B cell (primary cell): ENCODE measurements around the gene WNT1. TPM values are rescaled to one million over a fixed set of nuclear protein-coding genes. Genes with fewer than 3 reads are reported as not detected.

Experiments
- ATAC-seq: fragments of 200-7000 bp; cut with Tn5 transposase; one replicate; pipeline ENCODE4 v1.10.0; 2021; ENCODE audit warnings: low read depth, mild to moderate bottlenecking, moderate number of reproducible peaks, moderate library complexity
- CTCF ChIA-PET: fragments of 350-600 bp; sonication (Branson Sonifier 250); formaldehyde crosslinking; loops from one replicate; lab custom pipeline; 2021; ENCODE audit warnings: antibody characterized with exemption, inconsistent platforms; lab: Charles Lee
- POLR2A ChIA-PET: fragments of 350-600 bp; sonication (Branson Sonifier 250); formaldehyde crosslinking; loops from one replicate; lab custom pipeline; 2021; ENCODE audit warnings: antibody characterized with exemption; lab: Charles Lee
- DNase-seq: peaks from one replicate; pipeline ENCODE4 v3.0.0; 2013
- H2AFZ ChIP-seq: 2 replicates; pipeline ENCODE4 v1.6.1; 2012; ENCODE audit warnings: mild to moderate bottlenecking, low read depth, low read length; ENCODE audit not compliant: insufficient read depth, poor library complexity, severe bottlenecking
- H3K27ac ChIP-seq, 2 donors: 1 replicate in 1 of 2; 2 replicates in 1 of 2; pipeline ENCODE4 v1.5.1; 2012 to 2013; ENCODE audit warnings: low read length in 2 of 2, mild to moderate bottlenecking in 2 of 2, moderate library complexity in 1 of 2
- H3K27me3 ChIP-seq, 4 experiments: fragments of 200-600 bp in 1 of 4; sonication (generic) in 1 of 4; replicated peaks in 1 of 4; 1 replicate in 2 of 4; 2 replicates in 2 of 4; pipeline versions ENCODE4 v1.6.1 to v1.7.0; 2013 to 2016; ENCODE audit warnings: low read length in 3 of 4, mild to moderate bottlenecking in 2 of 4, mixed read lengths in 1 of 4, moderate library complexity in 1 of 4; ENCODE audit not compliant: insufficient read depth in 4 of 4, control insufficient read depth in 3 of 4; ENCODE audit errors: control extremely low read depth in 1 of 4
- H3K36me3 ChIP-seq, 2 experiments: replicated peaks in 1 of 2; 1 replicate in 1 of 2; 2 replicates in 1 of 2; pipeline versions ENCODE4 v1.6.1 to v1.7.1; 2013; ENCODE audit warnings: low read length in 1 of 2; ENCODE audit not compliant: insufficient read depth in 2 of 2, control insufficient read depth in 1 of 2; ENCODE audit errors: control extremely low read depth in 1 of 2, extremely low read depth in 1 of 2
- H3K4me1 ChIP-seq, 2 donors: fragments of 200-600 bp in 1 of 2; sonication (generic) in 1 of 2; 1 replicate in 1 of 2; 2 replicates in 1 of 2; pipeline versions ENCODE4 v1.5.1 to v1.6.1; 2013 to 2017; ENCODE audit warnings: low read length in 2 of 2; ENCODE audit not compliant: control insufficient read depth in 2 of 2, insufficient read depth in 2 of 2
- H3K4me2 ChIP-seq: replicated peaks from 2 replicates; pipeline ENCODE3; 2012; ENCODE audit warnings: mild to moderate bottlenecking, low read depth, low read length; ENCODE audit not compliant: poor library complexity, severe bottlenecking
- H3K4me3 ChIP-seq, 5 experiments: fragments of 200-600 bp in 1 of 5; sonication (generic) in 1 of 5; 1 replicate in 3 of 5; 2 replicates in 2 of 5; pipeline versions ENCODE4 v1.5.1 to v1.7.0; 2011 to 2016; ENCODE audit warnings: low read length in 4 of 5, mild to moderate bottlenecking in 4 of 5, low read depth in 2 of 5, control low read depth in 1 of 5, moderate library complexity in 1 of 5; ENCODE audit not compliant: insufficient read depth in 1 of 5; ENCODE audit errors: control extremely low read depth in 1 of 5, extremely low read depth in 1 of 5
- H3K79me2 ChIP-seq: fragments of 200-600 bp; sonication (generic); one replicate; pipeline ENCODE4 v1.6.0; 2016; ENCODE audit warnings: low read length; ENCODE audit not compliant: control insufficient read depth, insufficient read depth
- H3K9ac ChIP-seq: fragments of 200-600 bp; sonication (generic); 2 replicates; pipeline ENCODE4 v1.6.1; 2017; ENCODE audit warnings: mild to moderate bottlenecking, low read length, moderate library complexity
- H3K9me3 ChIP-seq, 3 donors: one replicate each; pipeline versions ENCODE4 v1.6.1 to v1.7.1; 2013; ENCODE audit warnings: low read length in 2 of 3; ENCODE audit not compliant: control insufficient read depth in 2 of 3, insufficient read depth in 1 of 3; ENCODE audit errors: control extremely low read depth in 1 of 3
- H4K20me1 ChIP-seq: 2 replicates; pipeline ENCODE4 v1.6.0; 2012; ENCODE audit warnings: mild to moderate bottlenecking, low read length; ENCODE audit not compliant: insufficient read depth, control insufficient read depth, poor library complexity, severe bottlenecking
- H3K27ac Mint-ChIP-seq: one replicate; pipeline ENCODE4 v1.8.0; 2021; ENCODE audit warnings: mixed read lengths
- H3K27me3 Mint-ChIP-seq: one replicate; pipeline ENCODE4 v1.8.0; 2021; ENCODE audit warnings: mixed read lengths
- H3K4me1 Mint-ChIP-seq: one replicate; pipeline ENCODE4 v1.8.0; 2021; ENCODE audit warnings: mixed read lengths
- H3K4me3 Mint-ChIP-seq: one replicate; pipeline ENCODE4 v1.8.0; 2021; ENCODE audit warnings: mixed read lengths
- H3K9me3 Mint-ChIP-seq: one replicate; pipeline ENCODE4 v1.8.0; 2022; ENCODE audit warnings: mixed read lengths; ENCODE audit not compliant: insufficient read depth
- EZH2 ChIP-seq: IDR thresholded peaks from 2 replicates; pipeline ENCODE4 v1.6.1; 2012; ENCODE audit warnings: borderline replicate concordance, low read depth, mild to moderate bottlenecking, moderate library complexity, low read length; ENCODE audit not compliant: insufficient read depth, poor library complexity, severe bottlenecking
- WGBS: methylation state at CpG from one replicate; pipeline ENCODE4 v1.1.5; 2013; ENCODE audit warnings: missing lambda C conversion rate; ENCODE audit not compliant: insufficient coverage; 5-methylcytosine and 5-hydroxymethylcytosine counted together
- intact Hi-C: fragments of 100-400 bp; cut with micrococcal nuclease; formaldehyde crosslinking; loops from one replicate; pipeline ENCODE4 v1.10.0; 2022
- polyA plus RNA-seq: library from polyadenylated mRNA; depleted of rRNA; stranded (reverse); fragments of >200 nt; gene quantifications from 2 replicates; pipeline ENCODE4 v1.2.3, GENCODE V29; 2012
- total RNA-seq, 2 donors: library from RNA; stranded (reverse); fragments of 120-200 nt in 1 of 2; gene quantifications; 1 replicate in 1 of 2; 2 replicates in 1 of 2; pipeline versions ENCODE4 v1.2.3 to v1.2.4, GENCODE V29; 2013 to 2022
- TF ChIP-seq, protein P1 (sequence below): fragments of 200-600 bp; IDR thresholded peaks from one replicate; pipeline ENCODE4 v1.8.0; 2022; ENCODE audit warnings: antibody characterized with exemption, mild to moderate bottlenecking

WNT1 gene
- total and polyA plus RNA-seq, 2 donors (not counting 1 experiment from before 2014, with no cell fraction given) = 0.55 TPM; not detected in 1

- intact Hi-C loops = loop anchor here (2.0 kb wide), 2 partner anchors 14 to 24 kb away; partner anchors contain the start of gene ARF3
- DNase-seq = peak; percentile 71
- ChIA-PET POLR2A (interaction anchor here (2.6 kb wide), 1 partner anchor 11 kb away, joined by 9 read pairs; no protein-coding TSS in a partner anchor), CTCF (interaction anchor here (0.6 to 9.0 kb wide), 12 partner anchors 8 to 129 kb away, joined by 3 to 71 read pairs (median 10); partner anchors contain the start of genes ARF3, DDX23, FKBP11 and WNT10B)
- Histone ChIP-seq H2AFZ (peak overlapping the region; percentile 86), H3K27me3 (peaks cover 2 to 72% (median 37%) of the 10 kb centered on the region in 4 experiments), H3K79me2 (no peaks in the 10 kb centered on the region), H3K36me3 (no peaks in the 10 kb centered on the region), H3K4me3 (peak overlapping the region; percentile 52 to 86 (median 63)), H3K4me2 (peak overlapping the region; percentile 99), H3K9me3 (peaks cover 0 to 25% (median 0%) of the 10 kb centered on the region in 3 donors), H3K27ac (no peak overlapping the region), H3K9ac (peak overlapping the region; percentile 76), H4K20me1 (no peaks in the 10 kb centered on the region), H3K4me1 (peaks cover 44 to 50% of the 10 kb centered on the region in 2 donors)
- Mint-ChIP-seq H3K4me3 (peak overlapping the region; percentile 93), H3K9me3 (no peaks in the 10 kb centered on the region), H3K27ac (peak overlapping the region; percentile 81), H3K4me1 (peaks cover 54% of the 10 kb centered on the region), H3K27me3 (peaks cover 57% of the 10 kb centered on the region)
- WGBS = 3% methylated on average over 46 of the region's 46 CpGs
- peak; percentile 5 for ATAC-seq
- TF ChIP-seq, protein P1, sequence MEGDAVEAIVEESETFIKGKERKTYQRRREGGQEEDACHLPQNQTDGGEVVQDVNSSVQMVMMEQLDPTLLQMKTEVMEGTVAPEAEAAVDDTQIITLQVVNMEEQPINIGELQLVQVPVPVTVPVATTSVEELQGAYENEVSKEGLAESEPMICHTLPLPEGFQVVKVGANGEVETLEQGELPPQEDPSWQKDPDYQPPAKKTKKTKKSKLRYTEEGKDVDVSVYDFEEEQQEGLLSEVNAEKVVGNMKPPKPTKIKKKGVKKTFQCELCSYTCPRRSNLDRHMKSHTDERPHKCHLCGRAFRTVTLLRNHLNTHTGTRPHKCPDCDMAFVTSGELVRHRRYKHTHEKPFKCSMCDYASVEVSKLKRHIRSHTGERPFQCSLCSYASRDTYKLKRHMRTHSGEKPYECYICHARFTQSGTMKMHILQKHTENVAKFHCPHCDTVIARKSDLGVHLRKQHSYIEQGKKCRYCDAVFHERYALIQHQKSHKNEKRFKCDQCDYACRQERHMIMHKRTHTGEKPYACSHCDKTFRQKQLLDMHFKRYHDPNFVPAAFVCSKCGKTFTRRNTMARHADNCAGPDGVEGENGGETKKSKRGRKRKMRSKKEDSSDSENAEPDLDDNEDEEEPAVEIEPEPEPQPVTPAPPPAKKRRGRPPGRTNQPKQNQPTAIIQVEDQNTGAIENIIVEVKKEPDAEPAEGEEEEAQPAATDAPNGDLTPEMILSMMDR = peak; percentile 8
- no peak for TF ChIP-seq EZH2
Observed at GRCh38 chr12:48980389-48980952, 2.3 kb downstream of the WNT1 start.
